Spinal cord (tissue), 10 donors: ENCODE measurements around the gene ASH1L. TPM values are rescaled to one million over a fixed set of nuclear protein-coding genes. Genes with fewer than 3 reads are reported as not detected.
"Not testable (repeated sequence)": the region's sequence is repeated elsewhere in the genome, so short reads cannot be mapped to it uniquely, and the experiment has no call there.

Source experiments
- DNase-seq, 6 donors: peaks; one replicate each; pipeline versions ENCODE4 v3.0.0 to v3.0.0-alpha.2; 2013 to 2015; ENCODE audit warnings: low spot score in 6 of 6, low read depth in 4 of 6
- H3K27ac ChIP-seq: one replicate; pipeline ENCODE4 v1.5.1; 2013; ENCODE audit warnings: low read depth, low read length, control low read depth
- H3K27me3 ChIP-seq: one replicate; pipeline ENCODE4 v1.6.1; 2013; ENCODE audit warnings: low read length; ENCODE audit not compliant: control insufficient read depth, insufficient read depth
- H3K36me3 ChIP-seq: one replicate; pipeline ENCODE4 v1.6.1; 2013; ENCODE audit warnings: low read length; ENCODE audit not compliant: control insufficient read depth, insufficient read depth
- H3K4me1 ChIP-seq: one replicate; pipeline ENCODE4 v1.6.1; 2013; ENCODE audit warnings: low read length; ENCODE audit not compliant: control insufficient read depth, insufficient read depth
- H3K4me3 ChIP-seq: one replicate; pipeline ENCODE4 v1.5.1; 2013; ENCODE audit warnings: low read depth, low read length, control low read depth
- H3K9me3 ChIP-seq: one replicate; pipeline ENCODE4 v1.6.1; 2013; ENCODE audit warnings: low read length; ENCODE audit not compliant: control insufficient read depth, insufficient read depth
- WGBS: methylation state at CpG from one replicate; pipeline ENCODE4 v1.1.5; 2013; ENCODE audit warnings: missing lambda C conversion rate; ENCODE audit not compliant: insufficient coverage; 5-methylcytosine and 5-hydroxymethylcytosine counted together
- polyA plus RNA-seq, 2 donors: library from polyadenylated mRNA; unstranded; fragments of 120-200 nt; gene quantifications; one replicate each; pipeline ENCODE4 v1.2.1, GENCODE V29; 2013; ENCODE audit not compliant: insufficient read length in 2 of 2
- total RNA-seq, 2 donors: library from RNA; depleted of rRNA in 1 of 2; stranded (reverse); fragments of 120-200 nt in 1 of 2; fragments of >200 nt in 1 of 2; gene quantifications; one replicate each; pipeline versions ENCODE4 v1.2.3 to v1.2.4, GENCODE V29; 2013 to 2014
- donor health status: healthy.

The ASH1L gene
- total and polyA plus RNA-seq, 4 donors, result 35.9 to 65.9 (median 46.0) TPM

DNA sequence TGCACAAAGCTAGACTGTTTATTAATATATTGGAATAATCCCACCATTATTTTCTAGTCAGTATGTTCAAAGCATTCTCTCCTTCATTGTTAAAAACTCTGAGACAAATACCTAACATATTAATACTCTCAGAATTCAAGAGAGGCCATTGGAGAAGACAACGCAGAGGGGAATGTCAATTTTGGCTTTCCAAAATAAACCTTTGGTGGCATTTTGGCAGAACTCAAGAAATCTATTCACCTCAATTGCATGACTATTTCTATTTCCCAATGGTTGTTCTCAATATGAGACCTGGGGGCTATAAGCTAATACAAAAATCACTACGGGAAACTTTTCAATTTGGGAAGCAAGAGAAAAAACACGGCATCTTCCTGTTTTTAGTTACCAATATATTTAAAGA lies 183.4 kb downstream of the ASH1L start:
- no peak for DNase-seq
- no peak overlapping the region for H3K4me3 ChIP-seq
- no peaks in the 10 kb centered on the region for H3K27me3 ChIP-seq
- H3K27ac ChIP-seq, result no peak overlapping the region
- no peaks in the 10 kb centered on the region for H3K4me1 ChIP-seq
- no peaks in the 10 kb centered on the region for H3K9me3 ChIP-seq
- WGBS, result no CpG with 5 or more reads among the region's 3 CpGs
- H3K36me3 ChIP-seq, result peaks cover 35% of the 10 kb centered on the region

DNA sequence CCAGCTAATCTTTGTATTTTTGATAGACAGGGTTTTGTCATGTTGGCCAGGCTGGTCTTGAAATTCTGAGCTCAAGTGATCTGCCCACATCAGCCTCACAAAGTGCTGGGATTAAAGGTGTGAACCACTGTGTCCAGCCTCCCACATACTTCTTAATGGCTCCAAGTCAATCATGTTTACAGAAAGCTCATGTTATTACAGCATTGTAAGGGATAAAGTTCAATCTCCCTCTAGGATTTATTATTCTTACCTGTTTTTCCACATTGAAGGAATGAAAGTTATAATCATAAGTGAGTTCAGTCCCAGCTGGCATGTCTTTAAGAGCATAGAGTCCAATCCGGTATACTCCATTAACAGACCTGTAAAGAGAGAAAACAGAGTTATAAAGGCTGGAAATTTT lies 202.6 kb downstream of the ASH1L start:
- Histone ChIP-seq H3K27ac (no peak overlapping the region), H3K4me1 (no peaks in the 10 kb centered on the region), H3K27me3 (no peaks in the 10 kb centered on the region), H3K4me3 (no peak overlapping the region), H3K9me3 (no peaks in the 10 kb centered on the region), H3K36me3 (peaks cover 63% of the 10 kb centered on the region)
- no CpG with 5 or more reads among the region's 1 CpG for WGBS
- DNase-seq, result no peak

DNA sequence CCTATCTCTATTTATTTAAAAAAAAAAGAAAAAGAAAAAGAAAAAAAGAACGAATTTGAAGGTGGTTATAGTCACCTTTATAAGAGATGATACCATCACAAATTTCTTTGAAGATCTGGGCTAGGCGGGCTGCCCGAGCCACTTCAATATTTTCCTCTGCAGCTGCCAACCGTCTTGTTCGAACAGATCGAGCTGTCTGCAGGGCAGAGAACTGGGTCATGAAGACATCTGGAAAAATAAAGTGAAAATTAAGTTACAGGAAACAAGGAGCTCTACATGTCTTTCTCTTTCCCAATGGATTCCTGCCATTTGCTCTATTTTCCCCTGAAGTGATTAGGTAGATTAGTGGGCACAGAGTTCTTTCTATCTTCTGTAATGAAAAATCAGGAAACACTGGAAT lies 210.0 kb downstream of the ASH1L start:
- H3K4me1 ChIP-seq, result no peaks in the 10 kb centered on the region
- no peak overlapping the region for H3K27ac ChIP-seq
- no peaks in the 10 kb centered on the region for H3K27me3 ChIP-seq
- H3K9me3 ChIP-seq, result no peaks in the 10 kb centered on the region
- H3K4me3 ChIP-seq, result no peak overlapping the region
- no peak for DNase-seq
- 100% methylated on average over 2 of the region's 6 CpGs for WGBS
- H3K36me3 ChIP-seq, result peaks cover 54% of the 10 kb centered on the region

DNA sequence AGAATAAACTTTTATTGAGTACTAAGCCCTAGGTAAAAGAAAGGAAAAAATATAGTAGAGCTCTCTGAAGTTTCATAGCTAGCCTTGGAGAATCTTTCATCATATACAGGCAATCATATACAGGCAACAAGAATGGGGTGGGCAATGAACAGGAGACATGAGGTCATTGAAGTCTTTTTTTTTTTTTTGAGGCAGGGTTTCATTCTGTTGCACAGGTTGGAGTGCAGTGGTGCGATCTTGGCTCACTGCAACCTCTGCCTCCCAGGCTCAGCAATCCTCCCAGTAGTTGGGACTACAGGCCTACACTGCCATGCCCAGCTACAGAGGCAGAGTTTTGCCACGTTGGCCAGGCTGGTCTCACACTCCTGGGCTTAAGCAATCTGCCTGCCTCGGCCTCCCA lies 219.8 kb downstream of the ASH1L start:
- DNase-seq, result no peak
- H3K9me3 ChIP-seq, result no peaks in the 10 kb centered on the region
- H3K4me1 ChIP-seq, result no peaks in the 10 kb centered on the region
- WGBS, result 100% methylated on average over 3 of the region's 3 CpGs
- no peak overlapping the region for H3K27ac ChIP-seq
- peaks cover 50% of the 10 kb centered on the region for H3K36me3 ChIP-seq
- no peak overlapping the region for H3K4me3 ChIP-seq
- H3K27me3 ChIP-seq, result no peaks in the 10 kb centered on the region

DNA sequence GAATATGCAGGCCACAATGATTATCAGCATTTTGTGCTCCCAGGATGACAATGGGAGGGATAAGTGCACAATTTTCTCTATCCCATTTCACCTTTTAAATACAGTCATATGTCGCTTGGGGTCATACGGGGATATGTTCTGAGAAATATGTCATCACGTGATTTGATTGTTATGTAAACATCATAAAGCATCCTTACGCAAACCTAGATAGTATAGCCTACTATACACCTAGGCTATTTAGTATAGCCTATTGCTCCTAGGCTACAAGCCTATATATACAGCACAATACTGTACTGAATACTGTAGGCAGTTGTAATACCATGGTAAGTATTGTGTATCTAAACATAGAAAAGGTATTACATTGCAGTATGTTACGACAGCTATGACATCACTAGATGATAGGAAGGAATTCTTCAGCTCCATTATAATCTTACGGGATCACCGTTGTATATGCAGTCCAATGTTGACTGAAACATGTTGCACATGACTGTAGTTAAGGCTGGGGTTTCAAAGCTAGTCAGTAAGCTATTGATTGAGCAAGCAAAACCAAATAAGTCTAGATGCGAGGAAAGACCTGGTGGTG lies 223.0 kb downstream of the ASH1L start:
- WGBS, result 94% methylated on average over 3 of the region's 8 CpGs
- Histone ChIP-seq H3K4me3 (no peak overlapping the region), H3K27ac (no peak overlapping the region), H3K36me3 (peaks cover 36% of the 10 kb centered on the region), H3K4me1 (no peaks in the 10 kb centered on the region), H3K27me3 (no peaks in the 10 kb centered on the region), H3K9me3 (no peaks in the 10 kb centered on the region)
- no peak for DNase-seq

DNA sequence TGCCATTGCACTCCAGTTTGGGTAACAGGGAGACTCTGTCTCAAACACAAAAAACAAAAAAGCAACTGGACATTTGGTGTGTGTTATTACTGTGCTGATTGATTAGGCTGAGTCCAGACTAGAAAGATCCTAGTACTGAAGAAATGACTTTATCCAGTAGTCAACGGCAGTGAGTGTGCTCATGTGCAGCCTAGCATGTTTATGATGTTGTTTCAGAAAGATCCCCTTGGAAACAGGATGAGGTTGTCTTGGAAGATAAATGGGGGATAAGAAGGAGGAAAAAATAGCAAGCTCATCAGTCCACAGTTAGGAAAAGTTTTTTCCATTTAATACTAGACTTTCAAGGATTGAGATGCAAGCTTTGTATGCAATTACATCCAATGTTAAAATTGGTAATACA lies 227.6 kb downstream of the ASH1L start:
- WGBS, result 43% methylated on average over 1 of the region's 1 CpG

DNA sequence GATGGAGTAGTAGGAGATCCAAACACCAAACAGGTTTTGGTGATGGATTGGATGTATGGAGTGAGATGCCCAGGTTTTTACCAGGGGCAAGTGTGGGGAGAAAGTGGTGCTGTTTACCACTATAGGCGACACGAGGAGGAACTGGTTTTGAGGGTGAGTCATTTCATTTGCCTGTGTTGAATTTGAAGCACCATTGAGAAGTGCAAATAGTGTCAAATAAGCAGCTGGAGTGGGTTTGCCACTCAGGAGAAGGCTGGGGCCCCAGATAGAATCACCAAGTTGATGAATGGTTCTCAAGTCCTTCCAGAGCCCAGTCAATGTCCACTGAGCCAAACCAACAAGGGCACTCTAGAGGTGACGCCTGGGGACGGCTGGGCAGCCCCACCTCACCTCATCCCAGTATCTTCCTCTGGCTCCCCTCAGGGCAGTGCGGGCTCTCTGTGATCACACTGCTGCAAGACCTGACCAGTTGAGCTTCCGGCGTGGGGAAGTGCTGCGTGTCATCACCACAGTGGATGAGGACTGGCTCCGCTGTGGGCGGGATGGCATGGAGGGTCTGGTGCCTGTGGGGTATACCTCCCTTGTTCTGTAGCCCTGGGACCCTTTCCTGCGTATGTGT lies 232.5 kb downstream of the ASH1L start:
- Histone ChIP-seq H3K4me1 (peaks cover 9% of the 10 kb centered on the region), H3K36me3 (peaks cover 68% of the 10 kb centered on the region), H3K27ac (no peak overlapping the region), H3K27me3 (no peaks in the 10 kb centered on the region), H3K9me3 (no peaks in the 10 kb centered on the region), H3K4me3 (no peak overlapping the region)
- 96% methylated on average over 10 of the region's 11 CpGs for WGBS
- DNase-seq, result no peak

More for the DNA sequence above, 227.6 kb downstream of the ASH1L start:
- H3K4me1 ChIP-seq, result no peaks in the 10 kb centered on the region
- no peak overlapping the region for H3K4me3 ChIP-seq
- DNase-seq, result peak in 1 of 6 donors; percentile 9
- H3K27me3 ChIP-seq, result no peaks in the 10 kb centered on the region
- no peaks in the 10 kb centered on the region for H3K9me3 ChIP-seq
- peaks cover 35% of the 10 kb centered on the region for H3K36me3 ChIP-seq
- no peak overlapping the region for H3K27ac ChIP-seq

DNA sequence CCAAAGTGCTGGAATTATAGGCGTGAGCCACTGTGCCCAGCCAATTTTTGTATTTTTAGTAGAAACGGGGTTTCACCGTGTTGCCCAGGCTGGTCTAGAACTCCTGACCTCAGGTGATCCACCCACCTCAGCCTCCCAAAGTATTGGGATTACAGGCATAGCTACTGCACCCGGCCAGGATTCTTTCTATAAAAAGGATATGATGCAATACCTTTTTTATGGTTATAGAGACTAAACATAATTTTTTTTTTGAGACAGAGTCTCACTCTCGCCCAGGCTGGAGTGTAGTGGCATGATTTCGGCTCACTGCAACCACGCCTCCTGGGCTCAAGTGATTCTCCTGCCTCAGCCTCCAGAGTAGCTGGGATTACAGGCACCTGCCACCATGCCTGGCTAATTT lies 233.7 kb downstream of the ASH1L start:
- H3K27ac ChIP-seq, DNase-seq, H3K9me3 ChIP-seq, H3K4me3 ChIP-seq, H3K27me3 ChIP-seq: not testable (repeated sequence)
- WGBS, result 98% methylated on average over 6 of the region's 7 CpGs
- Histone ChIP-seq H3K4me1 (peaks cover 19% of the 10 kb centered on the region), H3K36me3 (peaks cover 66% of the 10 kb centered on the region)

DNA sequence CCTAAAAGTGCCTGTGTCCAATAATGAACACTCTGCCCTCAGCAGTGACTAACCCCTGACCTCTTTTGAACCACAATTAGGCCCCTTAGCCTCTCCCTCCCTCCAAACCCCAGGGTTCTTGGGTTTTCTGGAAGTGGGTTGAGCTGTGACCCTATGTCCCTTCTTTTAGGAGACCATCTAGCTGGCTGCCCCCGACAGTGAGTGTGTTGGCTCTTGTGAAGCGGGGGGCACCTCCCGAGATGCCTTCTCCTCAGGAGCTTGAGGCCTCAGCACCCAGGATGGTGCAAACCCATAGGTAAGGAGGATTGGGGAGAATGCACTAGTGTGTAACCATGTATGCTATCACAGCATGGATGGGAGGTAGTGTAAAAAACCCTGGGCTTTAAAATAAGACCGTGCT lies 234.6 kb downstream of the ASH1L start:
- no peak for DNase-seq
- Histone ChIP-seq H3K36me3 (peaks cover 66% of the 10 kb centered on the region), H3K27ac (no peak overlapping the region)

DNA sequence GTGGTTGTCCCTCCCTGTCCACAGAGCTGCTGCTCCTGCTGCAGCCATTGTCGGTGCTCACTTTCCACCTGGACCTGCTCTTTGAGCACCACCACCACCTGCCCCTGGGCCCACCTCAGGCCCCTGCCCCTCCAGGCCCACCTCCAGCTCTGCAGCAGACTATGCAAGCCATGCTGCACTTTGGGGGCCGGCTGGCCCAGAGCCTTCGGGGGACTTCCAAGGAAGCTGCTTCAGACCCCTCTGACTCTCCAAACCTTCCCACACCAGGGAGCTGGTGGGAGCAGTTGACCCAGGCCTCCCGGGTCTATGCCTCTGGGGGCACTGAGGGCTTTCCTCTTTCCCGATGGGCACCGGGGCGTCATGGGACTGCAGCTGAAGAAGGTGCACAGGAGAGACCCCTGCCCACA lies 236.0 kb downstream of the ASH1L start:
- Histone ChIP-seq H3K36me3 (peaks cover 63% of the 10 kb centered on the region), H3K9me3 (no peaks in the 10 kb centered on the region), H3K4me1 (peaks cover 34% of the 10 kb centered on the region), H3K27me3 (no peaks in the 10 kb centered on the region), H3K4me3 (no peak overlapping the region), H3K27ac (no peak overlapping the region)
- WGBS, result over 99% methylated on average over 7 of the region's 7 CpGs
- no peak for DNase-seq

More for the DNA sequence above, 234.6 kb downstream of the ASH1L start:
- WGBS, result 90% methylated on average over 4 of the region's 4 CpGs
- Histone ChIP-seq H3K9me3 (no peaks in the 10 kb centered on the region), H3K4me1 (peaks cover 23% of the 10 kb centered on the region), H3K4me3 (no peak overlapping the region), H3K27me3 (no peaks in the 10 kb centered on the region)
